ENCODE measurements around the gene APRT. TPM values are rescaled to one million over a fixed set of nuclear protein-coding genes. Genes with fewer than 3 reads are reported as not detected.

The APRT gene
- total RNA-seq, 4 donors from 2014 or later: 186 to 314 (median 250) TPM

DNA sequence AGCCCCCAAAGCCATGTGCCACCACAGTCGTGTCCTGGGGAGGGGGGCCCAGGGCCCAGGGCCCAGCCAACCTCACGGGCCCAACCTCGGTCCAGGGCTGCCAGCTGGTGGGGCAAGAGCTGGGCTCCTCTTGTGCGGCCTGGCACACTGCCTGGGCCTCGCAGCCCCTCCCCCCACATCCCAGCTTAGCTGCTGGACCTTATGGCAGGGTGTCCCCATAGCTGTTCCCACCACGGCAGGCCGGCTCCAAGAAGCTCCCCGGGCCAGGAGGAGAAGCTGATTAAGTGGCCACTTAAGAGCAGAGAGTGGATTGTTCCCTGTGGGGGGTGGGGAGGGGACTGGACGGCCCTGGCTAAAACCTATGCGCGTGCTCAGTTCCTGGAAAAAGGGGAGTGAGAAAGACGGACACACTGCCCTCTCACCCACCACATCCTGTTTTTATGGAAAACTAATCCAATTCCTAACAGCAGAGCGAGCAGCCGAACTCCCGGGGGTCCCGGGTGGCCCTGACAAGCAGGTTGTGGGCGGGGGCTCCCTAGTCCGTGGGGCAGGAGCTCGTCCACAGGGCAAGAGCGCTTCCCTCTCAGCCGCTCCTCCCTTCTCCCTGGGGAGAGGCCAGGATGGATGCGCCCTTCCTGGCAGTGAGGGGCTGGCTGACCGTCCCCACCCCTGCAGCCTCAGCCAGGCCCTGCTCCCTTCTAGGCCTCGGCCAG, 43.5 kb downstream of the APRT start:
- H3K4me3 ChIP-seq: peak overlapping the region in 1 of 4 donors; percentile 37
- 62 to 66% methylated on average over 4 to 5 of the region's 24 CpGs for WGBS, 2 donors
- DNase-seq: no peak
- peaks cover 0 to 26% (median 0%) of the 10 kb centered on the region in 3 donors for H3K36me3 ChIP-seq
- peak overlapping the region; percentile 87 to 93 (median 90) for H3K27ac ChIP-seq
- no peaks in the 10 kb centered on the region for H3K27me3 ChIP-seq
- intact Hi-C loops (cut with DNase I): no loop called here
- TF ChIP-seq, protein P1, sequence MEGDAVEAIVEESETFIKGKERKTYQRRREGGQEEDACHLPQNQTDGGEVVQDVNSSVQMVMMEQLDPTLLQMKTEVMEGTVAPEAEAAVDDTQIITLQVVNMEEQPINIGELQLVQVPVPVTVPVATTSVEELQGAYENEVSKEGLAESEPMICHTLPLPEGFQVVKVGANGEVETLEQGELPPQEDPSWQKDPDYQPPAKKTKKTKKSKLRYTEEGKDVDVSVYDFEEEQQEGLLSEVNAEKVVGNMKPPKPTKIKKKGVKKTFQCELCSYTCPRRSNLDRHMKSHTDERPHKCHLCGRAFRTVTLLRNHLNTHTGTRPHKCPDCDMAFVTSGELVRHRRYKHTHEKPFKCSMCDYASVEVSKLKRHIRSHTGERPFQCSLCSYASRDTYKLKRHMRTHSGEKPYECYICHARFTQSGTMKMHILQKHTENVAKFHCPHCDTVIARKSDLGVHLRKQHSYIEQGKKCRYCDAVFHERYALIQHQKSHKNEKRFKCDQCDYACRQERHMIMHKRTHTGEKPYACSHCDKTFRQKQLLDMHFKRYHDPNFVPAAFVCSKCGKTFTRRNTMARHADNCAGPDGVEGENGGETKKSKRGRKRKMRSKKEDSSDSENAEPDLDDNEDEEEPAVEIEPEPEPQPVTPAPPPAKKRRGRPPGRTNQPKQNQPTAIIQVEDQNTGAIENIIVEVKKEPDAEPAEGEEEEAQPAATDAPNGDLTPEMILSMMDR (IDR thresholded peaks at IDR 0.05): no peak
- TF ChIP-seq POLR2A (IDR thresholded peaks at IDR 0.05): no peak
- no peaks in the 10 kb centered on the region for H3K9me3 ChIP-seq
- peaks cover 65 to 100% (median 74%) of the 10 kb centered on the region in 3 donors for H3K4me1 ChIP-seq

- Histone ChIP-seq H3K36me3 (peaks cover 0 to 32% (median 0%) of the 10 kb centered on the region in 3 donors), H3K27me3 (no peaks in the 10 kb centered on the region), H3K9me3 (no peaks in the 10 kb centered on the region), H3K27ac (peak overlapping the region; percentile 87 to 93 (median 90)), H3K4me3 (peak overlapping the region in 1 of 4 donors; percentile 37), H3K4me1 (peaks cover 59 to 100% (median 73%) of the 10 kb centered on the region in 3 donors)
- DNase-seq: no peak
- intact Hi-C loops (cut with DNase I): no loop called here
- 88% methylated on average over 8 of the region's 12 CpGs; no CpG with 5 or more reads in 1 of the 2 donors for WGBS, 2 donors
- TF ChIP-seq, protein P1 (IDR thresholded peaks at IDR 0.05): no peak
- TF ChIP-seq POLR2A (IDR thresholded peaks at IDR 0.05): no peak
Observed at GRCh38 chr16:88767546-88768070, 44.1 kb downstream of the APRT start.

- Histone ChIP-seq H3K27me3 (no peaks in the 10 kb centered on the region), H3K4me1 (peaks cover 59 to 100% (median 70%) of the 10 kb centered on the region in 3 donors), H3K9me3 (no peaks in the 10 kb centered on the region), H3K27ac (peak overlapping the region; percentile 87 to 93 (median 90)), H3K4me3 (no peak overlapping the region), H3K36me3 (peaks cover 0 to 32% (median 0%) of the 10 kb centered on the region in 3 donors)
- 75 to 83% methylated on average over 9 to 11 of the region's 11 CpGs for WGBS, 2 donors
- intact Hi-C loops (cut with DNase I): no loop called here
- no peak for DNase-seq
- TF ChIP-seq, protein P1 (IDR thresholded peaks at IDR 0.05): no peak
- no peak for TF ChIP-seq POLR2A (IDR thresholded peaks at IDR 0.05)
Observed at GRCh38 chr16:88766975-88767374, 44.8 kb downstream of the APRT start.

- Histone ChIP-seq H3K4me1 (peaks cover 43 to 100% (median 66%) of the 10 kb centered on the region in 3 donors), H3K27ac (peak overlapping the region in 3 of 4 donors; percentile 21 to 39 (median 29)), H3K9me3 (no peaks in the 10 kb centered on the region), H3K4me3 (no peak overlapping the region), H3K27me3 (no peaks in the 10 kb centered on the region), H3K36me3 (peaks cover 0 to 32% (median 0%) of the 10 kb centered on the region in 3 donors)
- WGBS, 2 donors: 40 to 60% methylated on average over 1 of the region's 9 CpGs
- no peak for DNase-seq
- TF ChIP-seq POLR2A (IDR thresholded peaks at IDR 0.05): no peak
- TF ChIP-seq, protein P1 (IDR thresholded peaks at IDR 0.05): no peak
- intact Hi-C loops (cut with DNase I): no loop called here
Observed at GRCh38 chr16:88764913-88765349, 46.8 kb downstream of the APRT start.

DNA sequence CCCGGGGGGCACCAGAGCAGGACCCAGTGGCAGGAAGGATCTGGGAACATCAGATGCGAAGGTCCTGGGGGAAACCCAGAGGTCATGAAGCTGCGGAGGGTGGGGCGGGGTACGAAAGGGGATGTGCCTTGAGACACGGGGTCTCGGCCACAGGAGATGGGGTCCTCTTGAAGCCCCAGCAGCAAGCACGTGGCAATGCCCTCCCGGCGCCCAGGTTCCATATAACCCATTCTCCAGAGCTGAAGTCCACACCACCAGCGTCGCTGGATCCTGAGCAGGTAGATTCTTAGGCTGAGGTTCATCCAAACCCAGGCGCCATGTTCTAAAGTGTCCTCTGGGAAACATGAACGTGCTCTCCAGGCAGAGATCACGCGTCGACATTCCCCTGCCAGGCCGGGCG, 47.6 kb downstream of the APRT start:
- no peak for DNase-seq
- intact Hi-C loops (cut with DNase I): no loop called here

More for the DNA sequence above, 47.6 kb downstream of the APRT start:
- H3K27ac ChIP-seq: peak overlapping the region in 2 of 4 donors; percentile 78 to 86
- 87 to 91% methylated on average over 16 to 18 of the region's 19 CpGs for WGBS, 2 donors
- TF ChIP-seq POLR2A (IDR thresholded peaks at IDR 0.05): no peak
- TF ChIP-seq, protein P1 (IDR thresholded peaks at IDR 0.05): no peak
- no peak overlapping the region for H3K4me3 ChIP-seq
- no peaks in the 10 kb centered on the region for H3K27me3 ChIP-seq
- peaks cover 0 to 37% (median 0%) of the 10 kb centered on the region in 3 donors for H3K36me3 ChIP-seq
- H3K4me1 ChIP-seq: peaks cover 36 to 100% (median 66%) of the 10 kb centered on the region in 3 donors
- no peaks in the 10 kb centered on the region for H3K9me3 ChIP-seq
